Erythroblast (primary cell): ENCODE measurements around the gene OR52E4.

ENCODE experiments used
- GATA1 ChIP-seq: IDR thresholded peaks from 2 replicates; pipeline ENCODE4 v1.6.1; 2011; ENCODE audit warnings: low read depth, mild to moderate bottlenecking, control low read depth, low read length, moderate library complexity
- POLR2A ChIP-seq: IDR thresholded peaks from 2 replicates; pipeline ENCODE4 v1.6.1; 2011; ENCODE audit warnings: mild to moderate bottlenecking, low read length

DNA sequence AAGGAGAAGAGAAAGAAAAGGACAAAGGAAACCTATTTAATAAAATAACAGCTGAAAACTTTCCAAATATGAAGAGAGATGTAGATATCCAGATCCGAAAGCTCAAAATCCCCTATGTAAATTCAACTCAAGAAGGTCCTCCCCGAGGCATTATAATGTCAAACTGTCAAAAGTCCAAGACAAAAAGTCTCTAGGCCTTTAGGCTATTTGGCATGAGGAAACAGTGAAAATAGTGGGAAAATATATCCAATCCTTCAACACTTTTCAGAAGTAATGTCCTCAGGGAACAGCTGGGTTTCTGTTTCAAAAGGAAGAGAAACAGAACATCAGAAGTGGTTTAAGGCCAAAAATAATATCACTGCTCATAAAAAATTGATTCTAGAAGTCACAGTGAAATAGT is 1.9 kb upstream of the OR52E4 start:
- TF ChIP-seq POLR2A (no peak), GATA1 (no peak)
